ENCODE measurements around the gene CELF5. TPM values are rescaled to one million over a fixed set of nuclear protein-coding genes. Genes with fewer than 3 reads are reported as not detected.

Gene CELF5
- total and polyA plus RNA-seq, 2 donors (not counting 1 experiment from before 2014, with no cell fraction given) = 0.15 TPM; not detected in 1

GRCh38 chr19:3274942-3275582, 50.6 kb downstream of the CELF5 start:
- Mint-ChIP-seq H3K27me3 (peaks cover 50% of the 10 kb centered on the region), H3K27ac (no peak overlapping the region), H3K4me3 (peak overlapping the region; percentile 81), H3K9me3 (ENCODE audit: insufficient read depth) (no peaks in the 10 kb centered on the region), H3K4me1 (peaks cover 13% of the 10 kb centered on the region)
- CTCF ChIA-PET = no interaction called here
- POLR2A ChIA-PET = no interaction called here
- Histone ChIP-seq H3K9me3 (ENCODE audit: control extremely low read depth in 1 of 3, control insufficient read depth in 2 of 3, insufficient read depth in 1 of 3, low read length in 2 of 3) (peaks cover 0 to 37% (median 6%) of the 10 kb centered on the region in 3 donors), H3K4me2 (replicated peaks; ENCODE audit: low read depth, low read length, poor library complexity, severe bottlenecking) (peak overlapping the region; percentile 92), H3K27me3 (replicated peaks in 1 of 4; ENCODE audit: control extremely low read depth in 1 of 4, control insufficient read depth in 3 of 4, insufficient read depth in 4 of 4, low read length in 3 of 4) (peaks cover 0 to 47% (median 19%) of the 10 kb centered on the region in 4 experiments), H2AFZ (ENCODE audit: insufficient read depth, low read depth, low read length, poor library complexity, severe bottlenecking) (peak overlapping the region; percentile 72), H3K27ac (ENCODE audit: low read length in 2 of 2) (no peak overlapping the region), H3K4me3 (ENCODE audit: control extremely low read depth in 1 of 5, extremely low read depth in 1 of 5, insufficient read depth in 1 of 5, low read depth in 2 of 5, low read length in 4 of 5) (peak overlapping the region in 4 of 5 experiments; percentile 26 to 55 (median 52)), H3K79me2 (ENCODE audit: control insufficient read depth, insufficient read depth, low read length) (no peaks in the 10 kb centered on the region), H3K9ac (ENCODE audit: low read length) (peak overlapping the region; percentile 55), H4K20me1 (ENCODE audit: control insufficient read depth, insufficient read depth, low read length, poor library complexity, severe bottlenecking) (no peaks in the 10 kb centered on the region), H3K36me3 (replicated peaks in 1 of 2; ENCODE audit: control extremely low read depth in 1 of 2, control insufficient read depth in 1 of 2, extremely low read depth in 1 of 2, insufficient read depth in 2 of 2, low read length in 1 of 2) (no peaks in the 10 kb centered on the region), H3K4me1 (ENCODE audit: control insufficient read depth in 2 of 2, insufficient read depth in 2 of 2, low read length in 2 of 2) (peaks cover 10% of the 10 kb centered on the region in 2 donors)
- TF ChIP-seq CTCF (IDR thresholded peaks at IDR 0.05) (peak; percentile 24), EZH2 (IDR thresholded peaks at IDR 0.05; ENCODE audit: borderline replicate concordance, insufficient read depth, low read depth, low read length, poor library complexity, severe bottlenecking) (no peak)
- 13% methylated on average over 19 of the region's 19 CpGs for WGBS (ENCODE audit: insufficient coverage)
- ATAC-seq (ENCODE audit: low read depth) (peak; percentile 7), DNase-seq (peak; percentile 38)
- intact Hi-C loops (cut with micrococcal nuclease) = no loop called here

All from B cell (primary cell).